A549 (cell line): ENCODE results near the gene PLOD2.

Experiments
- CBX8 ChIP-seq: fragments of 200-600 bp; sonication (generic); IDR thresholded peaks from 2 replicates; pipeline ENCODE4 v1.6.1; 2016
- CEBPB ChIP-seq, 2 experiments: fragments of >200 bp in 1 of 2; sonication (Bioruptor Twin) in 1 of 2; formaldehyde crosslinking in 1 of 2; IDR thresholded peaks; 2 replicates each; pipeline ENCODE4 v1.6.1; 2012 to 2016
- CHD2 ChIP-seq: fragments of 150-350 bp; IDR thresholded peaks from 2 replicates; pipeline ENCODE4 v1.6.1; 2014; ENCODE audit warnings: low read length; ENCODE audit not compliant: partially characterized antibody
- CTCF ChIP-seq: fragments of >200 bp; sonication (Bioruptor Twin); formaldehyde crosslinking; IDR thresholded peaks from 3 replicates; pipeline ENCODE4 v1.5.1; 2016
- EP300 ChIP-seq, 2 experiments: fragments of >200 bp; sonication (Bioruptor Twin); formaldehyde crosslinking; IDR thresholded peaks; 2 replicates in 1 of 2; 3 replicates in 1 of 2; pipeline ENCODE4 v1.6.1; 2016 to 2017
- ESRRA ChIP-seq: fragments of 150-350 bp; IDR thresholded peaks from 2 replicates; pipeline ENCODE4 v1.6.1; 2014; ENCODE audit warnings: mild to moderate bottlenecking, low read length, borderline replicate concordance
- MAX ChIP-seq: IDR thresholded peaks from 2 replicates; pipeline ENCODE4 v1.6.1; 2012
- PHF8 ChIP-seq: fragments of 200-600 bp; sonication (generic); IDR thresholded peaks from 2 replicates; pipeline ENCODE4 v1.6.1; 2016; ENCODE audit warnings: low read depth, mild to moderate bottlenecking, antibody characterized with exemption, moderate library complexity, borderline replicate concordance
- RCOR1 ChIP-seq: fragments of 150-350 bp; IDR thresholded peaks from 2 replicates; pipeline ENCODE4 v1.6.1; 2014; ENCODE audit warnings: antibody characterized with exemption, low read length, low read depth
- SREBF2 ChIP-seq: fragments of 450-650 bp; IDR thresholded peaks from 2 replicates; pipeline ENCODE4 v1.6.1; 2014; ENCODE audit warnings: mild to moderate bottlenecking, moderate library complexity
- TP53 ChIP-seq: fragments of 250-450 bp; sonication (Bioruptor Pico); IDR thresholded peaks from 2 replicates; pipeline ENCODE4 v1.5.0; 2021; ENCODE audit warnings: mild to moderate bottlenecking, moderate library complexity

- TF ChIP-seq CEBPB (IDR thresholded peaks at IDR 0.05) (no peak), CTCF (no peak), SREBF2 (no peak), EP300 (IDR thresholded peaks at IDR 0.05) (no peak), CBX8 (no peak), RCOR1 (no peak), PHF8 (no peak), MAX (no peak), ESRRA (no peak), CHD2 (no peak), TP53 (CRISPR knock-in tag) (no peak)
Measured at GRCh38 chr3:146036281-146036680, 124.7 kb downstream of the PLOD2 start.
